HepG2 (cell line): ENCODE data around the gene RAPSN. TPM values are rescaled to one million over a fixed set of nuclear protein-coding genes. Genes with fewer than 3 reads are reported as not detected.

Experiments used
- ATAC-seq: fragments of 200-7000 bp; cut with Tn5 transposase; 3 replicates; pipeline ENCODE4 v1.9.1; 2020; ENCODE audit warnings: mild to moderate bottlenecking, moderate library complexity
- BruUV-seq: library from RNA; stranded (reverse); fragments of 400-500 nt; replicated peaks from 2 replicates; lab custom pipeline; 2021; lab: Mats Ljungman, UMichigan
- CTCF ChIA-PET: fragments of 300-600 bp; formaldehyde crosslinking; extraction: SDS; loops from one replicate; lab custom pipeline; 2021; ENCODE audit warnings: low total read pairs, inconsistent platforms, low intra/inter-chr PET ratio; lab: Yijun Ruan, JAX
- POLR2A ChIA-PET: fragments of 350-600 bp; sonication (Branson Sonifier 250); formaldehyde crosslinking; loops from one replicate; lab custom pipeline; 2020; ENCODE audit warnings: antibody characterized with exemption, inconsistent platforms; lab: Yijun Ruan, JAX
- DNase-seq: peaks from one replicate; pipeline ENCODE4 v3.0.0-alpha.2; 2015; ENCODE audit warnings: low spot score
- FAIRE-seq: peaks from 3 replicates; lab custom pipeline; 2011; peaks lifted over from hg19 to GRCh38; lab: Jason Lieb, UNC
- H2AFZ ChIP-seq: one replicate; pipeline ENCODE4 v1.6.1; 2011; ENCODE audit warnings: low read length, inconsistent platforms
- H3K27ac ChIP-seq: fragments of 300-600 bp; 3 replicates; pipeline ENCODE4 v1.8.0; 2011; ENCODE audit warnings: mixed run types, mild to moderate bottlenecking, mixed read lengths, low read length, inconsistent platforms; ENCODE audit not compliant: insufficient read depth; ENCODE audit errors: extremely low read length
- H3K27me3 ChIP-seq, 2 experiments: fragments of 200-600 bp in 1 of 2; 2 replicates in 1 of 2; 3 replicates in 1 of 2; pipeline versions ENCODE4 v1.6.0 to v1.8.0; 2011; ENCODE audit warnings: low read length in 2 of 2, mild to moderate bottlenecking in 2 of 2, moderate library complexity in 2 of 2, inconsistent platforms in 1 of 2; ENCODE audit not compliant: insufficient read depth in 2 of 2, control insufficient read depth in 1 of 2
- H3K36me3 ChIP-seq, 2 experiments: fragments of 200-600 bp in 1 of 2; replicated peaks in 1 of 2; 2 replicates in 1 of 2; 3 replicates in 1 of 2; pipeline versions ENCODE4 v1.5.1 to v1.8.0; 2011; ENCODE audit warnings: low read length in 2 of 2, inconsistent platforms in 1 of 2; ENCODE audit not compliant: insufficient read depth in 2 of 2, control insufficient read depth in 1 of 2
- H3K4me1 ChIP-seq: 2 replicates; pipeline ENCODE4 v1.5.1; 2012; ENCODE audit warnings: low read length, inconsistent platforms; ENCODE audit not compliant: insufficient read depth
- H3K4me2 ChIP-seq: 2 replicates; pipeline ENCODE4 v1.6.0; 2011; ENCODE audit warnings: low read depth, low read length, inconsistent platforms
- H3K4me3 ChIP-seq, 3 experiments: fragments of 200-600 bp in 1 of 3; sonication (generic), shearing (Covaris generic) in 1 of 3; replicated peaks in 1 of 3; 2 replicates each; pipeline ENCODE4 v1.5.1; 2011 to 2016; ENCODE audit warnings: low read length in 3 of 3, inconsistent platforms in 2 of 3, low read depth in 2 of 3, mild to moderate bottlenecking in 2 of 3, control low read depth in 1 of 3, mixed read lengths in 1 of 3; ENCODE audit not compliant: insufficient read depth in 1 of 3
- H3K79me2 ChIP-seq: one replicate; pipeline ENCODE4 v1.6.1; 2011; ENCODE audit warnings: low read length, inconsistent platforms; ENCODE audit not compliant: insufficient read depth
- H3K9ac ChIP-seq: 2 replicates; pipeline ENCODE4 v1.6.0; 2011; ENCODE audit warnings: mild to moderate bottlenecking, low read depth, low read length, inconsistent platforms; ENCODE audit not compliant: insufficient read depth
- H3K9me3 ChIP-seq: 2 replicates; pipeline ENCODE4 v1.5.1; 2012; ENCODE audit warnings: mild to moderate bottlenecking, low read length
- H4K20me1 ChIP-seq: 2 replicates; pipeline ENCODE4 v1.6.0; 2011; ENCODE audit warnings: inconsistent platforms, mild to moderate bottlenecking, low read length, moderate library complexity; ENCODE audit not compliant: insufficient read depth
- ARNTL ChIP-seq: sonication (generic); formaldehyde crosslinking; IDR thresholded peaks from 2 replicates; pipeline ENCODE4 v1.4.0; 2020; ENCODE audit warnings: mild to moderate bottlenecking, missing genetic modification reagents
- DMAP1 ChIP-seq: IDR thresholded peaks from 2 replicates; pipeline ENCODE4 v1.6.1; 2016
- DPF2 ChIP-seq: sonication (generic); formaldehyde crosslinking; IDR thresholded peaks from 2 replicates; pipeline ENCODE4 v1.4.0; 2020; ENCODE audit warnings: mild to moderate bottlenecking, low read depth, missing genetic modification reagents, borderline replicate concordance
- JARID2 ChIP-seq: sonication (generic); formaldehyde crosslinking; IDR thresholded peaks from 2 replicates; pipeline ENCODE4 v1.8.1; 2023; ENCODE audit warnings: missing genetic modification reagents, inconsistent platforms; ENCODE audit not compliant: insufficient replicate concordance
- MBNL3 ChIP-seq: fragments of 250-450 bp; sonication (Bioruptor Pico); conservative IDR thresholded peaks from 2 replicates; pipeline ENCODE4 v1.8.0; 2022; ENCODE audit warnings: mild to moderate bottlenecking, inconsistent platforms
- MTA1 ChIP-seq: sonication (generic); formaldehyde crosslinking; IDR thresholded peaks from 2 replicates; pipeline ENCODE4 v1.4.0; 2020; ENCODE audit warnings: missing genetic modification reagents, mild to moderate bottlenecking, borderline replicate concordance
- PITX1 ChIP-seq: sonication (generic); formaldehyde crosslinking; IDR thresholded peaks from 2 replicates; pipeline ENCODE4 v1.5.1; 2020; ENCODE audit warnings: mild to moderate bottlenecking, missing genetic modification reagents
- RNF2 ChIP-seq: fragments of 450-650 bp; conservative IDR thresholded peaks from 2 replicates; pipeline ENCODE4 v1.6.1; 2016; ENCODE audit warnings: low read depth
- SAFB2 ChIP-seq: sonication (generic); formaldehyde crosslinking; IDR thresholded peaks from 2 replicates; pipeline ENCODE4 v1.5.1; 2020; ENCODE audit warnings: missing genetic modification reagents, low read depth, mild to moderate bottlenecking, borderline replicate concordance
- SRY ChIP-seq: sonication (generic); formaldehyde crosslinking; IDR thresholded peaks from 2 replicates; pipeline ENCODE4 v1.8.0; 2022; ENCODE audit warnings: mild to moderate bottlenecking, missing genetic modification reagents
- THYN1 ChIP-seq: sonication (generic); formaldehyde crosslinking; IDR thresholded peaks from 2 replicates; pipeline ENCODE4 v1.8.1; 2023; ENCODE audit warnings: low read depth, mild to moderate bottlenecking, moderate library complexity, missing genetic modification reagents, borderline replicate concordance
- ZNF768 ChIP-seq: sonication (generic); formaldehyde crosslinking; IDR thresholded peaks from 2 replicates; pipeline ENCODE4 v1.4.0; 2020; ENCODE audit warnings: missing genetic modification reagents
- ZNF775 ChIP-seq: sonication (generic); formaldehyde crosslinking; IDR thresholded peaks from 2 replicates; pipeline ENCODE4 v1.4.0; 2020; ENCODE audit warnings: missing genetic modification reagents, mild to moderate bottlenecking, moderate library complexity, borderline replicate concordance
- WGBS: methylation state at CpG from one replicate; pipeline ENCODE4 v1.1.6; 2017; ENCODE audit warnings: low lambda C conversion rate; 5-methylcytosine and 5-hydroxymethylcytosine counted together
- in situ Hi-C: cut with HindIII; loops from 2 replicates; pipeline ENCODE4 v1.10.0; 2017; ENCODE audit warnings: low pct_unique_long_range_greater_than_20kb; ENCODE audit not compliant: extremely low pct_ligation_motif_present
- intact Hi-C: fragments of 100-400 bp; cut with micrococcal nuclease; formaldehyde crosslinking; loops from one replicate; pipeline ENCODE4 v1.10.0; 2022; ENCODE audit not compliant: unreplicated experiment
- polyA plus RNA-seq, 8 experiments: library from polyadenylated mRNA; depleted of rRNA in 3 of 8; stranded (reverse) in 7 of 8; unstranded in 1 of 8; fragments of >200 nt; fragmentation: Illumina TruSeq in 4 of 8; extraction: Trizol in 4 of 8; gene quantifications; 2 replicates each; pipeline versions ENCODE4 v1.2.1 to v1.2.3, GENCODE V29; 2011 to 2016; ENCODE audit warnings: low read depth in 4 of 8, missing spikeins in 1 of 8, mixed read lengths in 1 of 8; ENCODE audit not compliant: insufficient read depth in 1 of 8
- total RNA-seq, 5 experiments: library from RNA; depleted of rRNA; stranded (reverse); fragments of >200 nt; fragmentation: Illumina TruSeq; extraction: Trizol; gene quantifications; 2 replicates each; pipeline ENCODE4 v1.2.3, GENCODE V29; 2016; ENCODE audit warnings: low read depth in 1 of 5
- TF ChIP-seq, protein P1 (sequence below), 2 experiments: fragments of 450-650 bp in 1 of 2; sonication (generic) in 1 of 2; formaldehyde crosslinking; IDR thresholded peaks; 2 replicates each; pipeline versions ENCODE4 v1.5.0 to v1.8.0; 2020 to 2022; ENCODE audit warnings: mild to moderate bottlenecking in 1 of 2, missing genetic modification reagents in 1 of 2
- TF ChIP-seq, protein P2 (sequence below): sonication (generic); formaldehyde crosslinking; IDR thresholded peaks from 2 replicates; pipeline ENCODE4 v1.4.0; 2020; ENCODE audit warnings: missing genetic modification reagents, borderline replicate concordance
- TF ChIP-seq, protein P3 (sequence below): sonication (generic); formaldehyde crosslinking; IDR thresholded peaks from 2 replicates; pipeline ENCODE4 v1.8.1; 2023; ENCODE audit warnings: mild to moderate bottlenecking, missing genetic modification reagents
- TF ChIP-seq, protein P4 (sequence below): sonication (generic); formaldehyde crosslinking; IDR thresholded peaks from 2 replicates; pipeline ENCODE4 v1.4.0; 2020; ENCODE audit warnings: mild to moderate bottlenecking, missing genetic modification reagents

Gene RAPSN
- total and polyA plus RNA-seq, 2 of the 13 experiments (the other 11 are each of a cell fraction or from before 2014, with no cell fraction given) = 0.15 to 1.2 TPM

DNA sequence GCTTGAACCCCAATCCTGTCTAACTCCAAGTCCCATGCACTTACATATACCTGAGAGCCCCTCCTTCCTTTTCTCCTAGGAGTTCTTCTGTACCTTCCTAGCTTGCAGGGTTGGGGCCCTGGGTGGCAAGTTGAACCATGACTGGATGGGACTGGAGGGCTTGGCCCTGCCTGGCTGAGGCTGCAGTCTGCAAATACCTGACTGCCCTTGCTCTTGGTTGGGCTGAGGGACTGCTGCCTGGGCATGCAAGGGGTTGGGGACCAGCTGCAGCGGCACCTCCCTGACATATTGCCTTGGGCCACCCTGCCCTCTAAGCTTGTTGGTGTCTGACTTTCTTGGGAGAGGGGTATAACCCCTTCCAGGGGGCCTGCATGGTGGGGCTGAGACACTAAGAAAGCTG is 50.4 kb downstream of the RAPSN start:
- H3K27me3 ChIP-seq = peaks cover 0 to 12% of the 10 kb centered on the region in 2 experiments; a peak in 1 of 5 replicates
- H2AFZ ChIP-seq = no peak overlapping the region
- H3K79me2 ChIP-seq = no peaks in the 10 kb centered on the region
- no peak for DNase-seq
- H3K9me3 ChIP-seq = no peaks in the 10 kb centered on the region
- WGBS = no CpG with 5 or more reads among the region's 1 CpG
- no peak overlapping the region for H3K27ac ChIP-seq
- H3K4me1 ChIP-seq = peaks cover 52% of the 10 kb centered on the region
- no peak overlapping the region for H3K9ac ChIP-seq
- peak overlapping the region; percentile 47; the same call in 1 of the 2 replicates for H3K4me2 ChIP-seq
- intact Hi-C loops = no loop called here
- BruUV-seq = no TSS peak
- H3K4me3 ChIP-seq = no peak overlapping the region
- ATAC-seq = peak; percentile 22
- in situ Hi-C loops = no loop called here
- ChIA-PET CTCF (no interaction called here), POLR2A (interaction anchor here (1.8 kb wide), 1 partner anchor 10 kb away, joined by 5 read pairs; no protein-coding TSS in a partner anchor)
- H3K36me3 ChIP-seq = no peaks in the 10 kb centered on the region
- FAIRE-seq = no peak
- H4K20me1 ChIP-seq = no peaks in the 10 kb centered on the region
- no peak for TF ChIP-seq PITX1
- TF ChIP-seq RNF2 = no peak
- TF ChIP-seq, protein P1, sequence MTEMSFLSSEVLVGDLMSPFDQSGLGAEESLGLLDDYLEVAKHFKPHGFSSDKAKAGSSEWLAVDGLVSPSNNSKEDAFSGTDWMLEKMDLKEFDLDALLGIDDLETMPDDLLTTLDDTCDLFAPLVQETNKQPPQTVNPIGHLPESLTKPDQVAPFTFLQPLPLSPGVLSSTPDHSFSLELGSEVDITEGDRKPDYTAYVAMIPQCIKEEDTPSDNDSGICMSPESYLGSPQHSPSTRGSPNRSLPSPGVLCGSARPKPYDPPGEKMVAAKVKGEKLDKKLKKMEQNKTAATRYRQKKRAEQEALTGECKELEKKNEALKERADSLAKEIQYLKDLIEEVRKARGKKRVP (CRISPR knock-in tag; IDR thresholded peaks at IDR 0.05) = no peak
- no peak for TF ChIP-seq ZNF768 (CRISPR knock-in tag)
- TF ChIP-seq JARID2 (CRISPR knock-in tag) = no peak
- TF ChIP-seq MBNL3 (CRISPR knock-in tag) = no peak
- TF ChIP-seq DMAP1 = no peak
- TF ChIP-seq, protein P2, sequence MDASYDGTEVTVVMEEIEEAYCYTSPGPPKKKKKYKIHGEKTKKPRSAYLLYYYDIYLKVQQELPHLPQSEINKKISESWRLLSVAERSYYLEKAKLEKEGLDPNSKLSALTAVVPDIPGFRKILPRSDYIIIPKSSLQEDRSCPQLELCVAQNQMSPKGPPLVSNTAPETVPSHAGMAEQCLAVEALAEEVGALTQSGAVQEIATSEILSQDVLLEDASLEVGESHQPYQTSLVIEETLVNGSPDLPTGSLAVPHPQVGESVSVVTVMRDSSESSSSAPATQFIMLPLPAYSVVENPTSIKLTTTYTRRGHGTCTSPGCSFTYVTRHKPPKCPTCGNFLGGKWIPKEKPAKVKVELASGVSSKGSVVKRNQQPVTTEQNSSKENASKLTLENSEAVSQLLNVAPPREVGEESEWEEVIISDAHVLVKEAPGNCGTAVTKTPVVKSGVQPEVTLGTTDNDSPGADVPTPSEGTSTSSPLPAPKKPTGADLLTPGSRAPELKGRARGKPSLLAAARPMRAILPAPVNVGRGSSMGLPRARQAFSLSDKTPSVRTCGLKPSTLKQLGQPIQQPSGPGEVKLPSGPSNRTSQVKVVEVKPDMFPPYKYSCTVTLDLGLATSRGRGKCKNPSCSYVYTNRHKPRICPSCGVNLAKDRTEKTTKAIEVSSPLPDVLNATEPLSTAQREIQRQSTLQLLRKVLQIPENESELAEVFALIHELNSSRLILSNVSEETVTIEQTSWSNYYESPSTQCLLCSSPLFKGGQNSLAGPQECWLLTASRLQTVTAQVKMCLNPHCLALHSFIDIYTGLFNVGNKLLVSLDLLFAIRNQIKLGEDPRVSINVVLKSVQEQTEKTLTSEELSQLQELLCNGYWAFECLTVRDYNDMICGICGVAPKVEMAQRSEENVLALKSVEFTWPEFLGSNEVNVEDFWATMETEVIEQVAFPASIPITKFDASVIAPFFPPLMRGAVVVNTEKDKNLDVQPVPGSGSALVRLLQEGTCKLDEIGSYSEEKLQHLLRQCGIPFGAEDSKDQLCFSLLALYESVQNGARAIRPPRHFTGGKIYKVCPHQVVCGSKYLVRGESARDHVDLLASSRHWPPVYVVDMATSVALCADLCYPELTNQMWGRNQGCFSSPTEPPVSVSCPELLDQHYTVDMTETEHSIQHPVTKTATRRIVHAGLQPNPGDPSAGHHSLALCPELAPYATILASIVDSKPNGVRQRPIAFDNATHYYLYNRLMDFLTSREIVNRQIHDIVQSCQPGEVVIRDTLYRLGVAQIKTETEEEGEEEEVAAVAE = no peak
- TF ChIP-seq MTA1 (CRISPR knock-in tag) = no peak
- no peak for TF ChIP-seq DPF2 (CRISPR knock-in tag)
- no peak for TF ChIP-seq SRY (CRISPR knock-in tag)
- TF ChIP-seq, protein P3, sequence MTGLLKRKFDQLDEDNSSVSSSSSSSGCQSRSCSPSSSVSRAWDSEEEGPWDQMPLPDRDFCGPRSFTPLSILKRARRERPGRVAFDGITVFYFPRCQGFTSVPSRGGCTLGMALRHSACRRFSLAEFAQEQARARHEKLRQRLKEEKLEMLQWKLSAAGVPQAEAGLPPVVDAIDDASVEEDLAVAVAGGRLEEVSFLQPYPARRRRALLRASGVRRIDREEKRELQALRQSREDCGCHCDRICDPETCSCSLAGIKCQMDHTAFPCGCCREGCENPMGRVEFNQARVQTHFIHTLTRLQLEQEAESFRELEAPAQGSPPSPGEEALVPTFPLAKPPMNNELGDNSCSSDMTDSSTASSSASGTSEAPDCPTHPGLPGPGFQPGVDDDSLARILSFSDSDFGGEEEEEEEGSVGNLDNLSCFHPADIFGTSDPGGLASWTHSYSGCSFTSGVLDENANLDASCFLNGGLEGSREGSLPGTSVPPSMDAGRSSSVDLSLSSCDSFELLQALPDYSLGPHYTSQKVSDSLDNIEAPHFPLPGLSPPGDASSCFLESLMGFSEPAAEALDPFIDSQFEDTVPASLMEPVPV (CRISPR knock-in tag) = no peak
- no peak for TF ChIP-seq ZNF775
- TF ChIP-seq, protein P4, sequence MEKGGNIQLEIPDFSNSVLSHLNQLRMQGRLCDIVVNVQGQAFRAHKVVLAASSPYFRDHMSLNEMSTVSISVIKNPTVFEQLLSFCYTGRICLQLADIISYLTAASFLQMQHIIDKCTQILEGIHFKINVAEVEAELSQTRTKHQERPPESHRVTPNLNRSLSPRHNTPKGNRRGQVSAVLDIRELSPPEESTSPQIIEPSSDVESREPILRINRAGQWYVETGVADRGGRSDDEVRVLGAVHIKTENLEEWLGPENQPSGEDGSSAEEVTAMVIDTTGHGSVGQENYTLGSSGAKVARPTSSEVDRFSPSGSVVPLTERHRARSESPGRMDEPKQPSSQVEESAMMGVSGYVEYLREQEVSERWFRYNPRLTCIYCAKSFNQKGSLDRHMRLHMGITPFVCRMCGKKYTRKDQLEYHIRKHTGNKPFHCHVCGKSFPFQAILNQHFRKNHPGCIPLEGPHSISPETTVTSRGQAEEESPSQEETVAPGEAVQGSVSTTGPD (CRISPR knock-in tag) = no peak
- TF ChIP-seq SAFB2 (CRISPR knock-in tag) = no peak
- no peak for TF ChIP-seq ARNTL (CRISPR knock-in tag)
- no peak for TF ChIP-seq THYN1
